Mesendoderm (in vitro differentiated cells): Measurements from ENCODE around the gene GGTLC2.
"Not testable (repeated sequence)": the region's sequence is repeated elsewhere in the genome, so short reads cannot be mapped to it uniquely, and the experiment has no call there.

ENCODE experiments used
- DNase-seq: peaks from one replicate; pipeline ENCODE4 v3.0.0; 2013
- H2AK5ac ChIP-seq: 2 replicates; pipeline ENCODE4 v1.6.1; 2013; ENCODE audit warnings: low read length, inconsistent platforms
- H2BK120ac ChIP-seq: 2 replicates; pipeline ENCODE4 v1.6.1; 2013; ENCODE audit warnings: low read depth, mild to moderate bottlenecking, low read length, moderate library complexity, mixed read lengths
- H2BK15ac ChIP-seq: replicated peaks from 2 replicates; pipeline ENCODE4 v1.6.1; 2013; ENCODE audit warnings: low read depth, mild to moderate bottlenecking, moderate library complexity
- H2BK5ac ChIP-seq: 2 replicates; pipeline ENCODE4 v1.6.1; 2013; ENCODE audit warnings: low read length, inconsistent platforms
- H3K18ac ChIP-seq: 2 replicates; pipeline ENCODE4 v1.6.1; 2013; ENCODE audit warnings: mild to moderate bottlenecking, low read length, mixed read lengths
- H3K23ac ChIP-seq: one replicate; pipeline ENCODE4 v1.6.1; 2013; ENCODE audit warnings: low read length
- H3K27ac ChIP-seq: 2 replicates; pipeline ENCODE4 v1.5.1; 2013; ENCODE audit warnings: low read depth, mild to moderate bottlenecking, inconsistent platforms, low read length, moderate library complexity
- H3K27me3 ChIP-seq: 2 replicates; pipeline ENCODE4 v1.6.1; 2013; ENCODE audit warnings: low read length, control low read depth, mild to moderate bottlenecking, inconsistent platforms; ENCODE audit not compliant: insufficient read depth, poor library complexity
- H3K36me3 ChIP-seq: 2 replicates; pipeline ENCODE4 v1.6.1; 2013; ENCODE audit warnings: low read length, inconsistent platforms; ENCODE audit not compliant: control insufficient read depth, insufficient read depth
- H3K4ac ChIP-seq: one replicate; pipeline ENCODE4 v1.6.1; 2013; ENCODE audit warnings: low read depth, mild to moderate bottlenecking, low read length, moderate library complexity
- H3K4me1 ChIP-seq: 2 replicates; pipeline ENCODE4 v1.6.1; 2013; ENCODE audit warnings: low read depth, low read length, inconsistent platforms; ENCODE audit not compliant: control insufficient read depth
- H3K4me2 ChIP-seq: 2 replicates; pipeline ENCODE4 v1.6.1; 2013; ENCODE audit warnings: low read length
- H3K4me3 ChIP-seq: 2 replicates; pipeline ENCODE4 v1.5.1; 2013; ENCODE audit warnings: mild to moderate bottlenecking, low read length
- H3K56ac ChIP-seq: one replicate; pipeline ENCODE4 v1.6.1; 2013; ENCODE audit warnings: low read length
- H3K79me1 ChIP-seq: 2 replicates; pipeline ENCODE4 v1.6.1; 2013; ENCODE audit warnings: low read length, inconsistent platforms
- H3K79me2 ChIP-seq: 2 replicates; pipeline ENCODE4 v1.6.1; 2013; ENCODE audit warnings: mild to moderate bottlenecking, low read length; ENCODE audit not compliant: control insufficient read depth, insufficient read depth
- H3K9ac ChIP-seq: 2 replicates; pipeline ENCODE4 v1.6.1; 2013; ENCODE audit warnings: low read length, inconsistent platforms
- H4K5ac ChIP-seq: one replicate; pipeline ENCODE4 v1.6.1; 2013; ENCODE audit warnings: low read length
- H4K8ac ChIP-seq: one replicate; pipeline ENCODE4 v1.6.1; 2013; ENCODE audit warnings: low read depth, mild to moderate bottlenecking, control low read depth, low read length, moderate library complexity
- WGBS: extraction: QIAGEN DNeasy Blood & Tissue Kit; methylation state at CpG from one replicate; pipeline ENCODE4 v1.1.7; 2013; ENCODE audit warnings: low lambda C conversion rate, missing lambda C conversion rate; ENCODE audit not compliant: insufficient coverage; ENCODE audit errors: extremely low coverage; 5-methylcytosine and 5-hydroxymethylcytosine counted together

GGTLC2 gene

DNA sequence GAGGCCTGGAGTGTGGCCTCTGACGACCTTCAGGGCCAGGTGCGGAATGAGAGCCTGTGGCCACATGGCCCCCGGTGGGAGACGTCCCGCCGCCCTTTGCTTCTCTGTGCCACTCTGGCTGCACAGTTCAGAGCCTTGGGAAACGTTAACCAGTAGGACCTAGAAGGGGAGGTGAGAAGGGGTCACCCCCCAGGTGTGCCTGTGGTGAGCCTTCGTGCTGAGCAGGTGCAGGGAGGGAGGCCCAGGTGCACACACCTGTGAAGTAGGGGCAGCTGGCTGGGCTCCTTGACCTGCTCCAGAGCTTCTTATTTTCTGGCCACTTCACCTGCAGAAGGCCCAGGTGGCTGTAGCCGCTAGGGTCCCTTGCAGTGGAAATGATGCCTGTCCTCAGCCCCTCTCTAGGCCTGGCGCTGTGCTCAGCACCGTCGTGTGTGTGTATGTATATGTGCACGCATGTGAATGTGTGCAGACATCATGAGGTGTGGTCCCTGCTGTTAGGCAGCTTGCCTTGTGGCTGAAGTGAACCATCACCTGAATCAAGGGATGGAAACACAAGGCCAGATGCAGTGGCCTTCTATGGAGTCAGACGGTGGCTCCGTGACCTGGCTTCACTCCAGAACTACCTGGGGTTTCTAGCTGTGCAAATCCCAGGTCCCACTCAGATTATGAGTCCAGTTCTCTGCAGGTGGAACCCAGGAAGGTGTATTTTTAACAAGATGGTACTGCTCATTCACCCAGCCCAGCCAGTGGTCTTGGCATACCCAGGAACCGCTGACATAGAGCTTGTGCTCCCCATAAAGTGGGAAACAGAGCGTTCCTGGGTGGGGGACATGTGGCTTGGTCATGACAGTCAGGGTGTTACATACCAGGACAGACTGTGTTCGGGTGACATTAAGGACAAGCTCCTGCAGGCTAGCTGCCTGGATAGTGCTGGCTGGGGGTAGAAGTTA is 15.6 kb upstream of the GGTLC2 start:
- H3K79me2 ChIP-seq, DNase-seq, H3K23ac ChIP-seq, H3K36me3 ChIP-seq, H3K4me1 ChIP-seq, H4K8ac ChIP-seq, H4K5ac ChIP-seq, H2AK5ac ChIP-seq, H3K9ac ChIP-seq, H3K4me2 ChIP-seq, H3K4me3 ChIP-seq, H2BK5ac ChIP-seq, H2BK15ac ChIP-seq, H3K27ac ChIP-seq, H3K4ac ChIP-seq, H3K27me3 ChIP-seq, H3K56ac ChIP-seq, H2BK120ac ChIP-seq, H3K18ac ChIP-seq, H3K79me1 ChIP-seq: not testable (repeated sequence)
- WGBS = no CpG with 5 or more reads among the region's 18 CpGs

DNA sequence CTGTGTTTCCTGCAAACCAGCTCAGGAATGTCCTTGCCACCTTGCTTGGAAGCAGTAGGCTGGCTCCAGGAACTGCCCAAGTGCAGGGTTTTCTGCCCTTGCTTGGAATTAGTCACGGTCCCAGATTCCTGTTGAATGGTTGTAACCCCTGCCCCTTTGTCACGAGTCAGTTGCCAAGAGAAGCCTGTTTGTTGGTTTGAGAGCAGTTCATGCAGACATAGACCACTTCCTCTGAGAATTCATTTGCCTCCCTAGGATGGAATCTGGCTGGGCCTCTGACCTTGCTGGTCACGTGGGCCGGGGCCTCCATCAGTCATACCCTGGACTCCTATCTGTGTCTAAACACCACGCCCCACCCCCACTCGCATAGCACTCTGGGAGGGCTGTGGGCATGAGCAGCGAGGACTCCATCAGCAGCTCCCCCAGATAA is 13.2 kb upstream of the GGTLC2 start:
- not testable (repeated sequence) for H3K4me1 ChIP-seq, H4K5ac ChIP-seq, H3K18ac ChIP-seq, H3K4me2 ChIP-seq, H3K56ac ChIP-seq, H4K8ac ChIP-seq, H3K4ac ChIP-seq, H3K9ac ChIP-seq, H3K27ac ChIP-seq, H3K79me2 ChIP-seq, H3K23ac ChIP-seq, H2AK5ac ChIP-seq, H2BK120ac ChIP-seq, H2BK5ac ChIP-seq, H3K27me3 ChIP-seq, H3K36me3 ChIP-seq, H3K4me3 ChIP-seq, H2BK15ac ChIP-seq, H3K79me1 ChIP-seq
- peak; percentile 0 for DNase-seq
- WGBS = no CpG with 5 or more reads among the region's 7 CpGs

DNA sequence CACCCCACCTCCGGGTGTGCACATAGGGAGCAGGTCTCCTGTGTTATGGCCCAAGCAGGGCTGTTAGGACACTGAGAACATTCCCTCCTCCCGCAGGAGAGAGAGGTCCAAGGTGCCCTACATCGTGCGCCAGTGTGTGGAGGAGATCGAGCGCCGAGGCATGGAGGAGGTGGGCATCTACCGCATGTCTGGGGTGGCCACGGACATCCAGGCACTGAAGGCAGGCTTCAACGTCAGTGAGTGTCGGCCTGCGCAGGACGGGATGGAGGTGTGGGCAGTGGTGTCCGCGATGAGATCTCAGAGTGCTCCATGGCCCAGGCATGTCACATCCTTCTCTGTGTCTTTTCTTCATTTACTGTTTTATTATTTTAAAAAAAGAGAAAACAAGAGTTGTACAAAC is 12.2 kb upstream of the GGTLC2 start:
- not testable (repeated sequence) for H2BK15ac ChIP-seq, H3K23ac ChIP-seq, H3K4ac ChIP-seq, H3K27me3 ChIP-seq, H3K9ac ChIP-seq, H3K18ac ChIP-seq, H2AK5ac ChIP-seq, H3K4me1 ChIP-seq, H2BK5ac ChIP-seq, H3K56ac ChIP-seq, H4K5ac ChIP-seq, DNase-seq, H2BK120ac ChIP-seq, H3K4me2 ChIP-seq, H3K79me1 ChIP-seq, H3K79me2 ChIP-seq, H3K4me3 ChIP-seq, H3K27ac ChIP-seq, H3K36me3 ChIP-seq, H4K8ac ChIP-seq
- no CpG with 5 or more reads among the region's 15 CpGs for WGBS

DNA sequence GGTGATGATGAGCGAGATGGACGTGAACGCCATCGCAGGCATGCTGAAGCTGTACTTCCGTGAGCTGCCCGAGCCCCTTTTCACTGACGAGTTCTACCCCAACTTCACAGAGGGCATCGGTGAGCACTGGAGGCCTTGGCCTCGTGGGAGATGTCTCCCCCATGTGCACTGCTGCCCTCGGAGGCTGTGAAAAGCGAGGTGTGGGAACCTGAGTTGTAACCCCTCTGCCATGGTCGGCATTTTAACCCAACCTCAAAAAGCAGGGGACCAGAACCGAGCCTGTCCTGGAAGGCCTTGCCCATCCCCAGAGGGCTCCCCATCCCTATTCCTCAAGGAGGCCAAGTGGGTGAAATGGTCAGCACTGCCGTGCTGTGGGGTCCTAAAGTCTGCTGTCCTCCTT is 10.9 kb upstream of the GGTLC2 start:
- not testable (repeated sequence) for H3K36me3 ChIP-seq, H3K23ac ChIP-seq, H2BK120ac ChIP-seq, H3K79me2 ChIP-seq, H2BK5ac ChIP-seq, H3K4ac ChIP-seq, H3K9ac ChIP-seq, H3K4me2 ChIP-seq, H3K4me1 ChIP-seq, H4K5ac ChIP-seq, DNase-seq, H2AK5ac ChIP-seq, H3K4me3 ChIP-seq, H3K56ac ChIP-seq, H3K18ac ChIP-seq, H4K8ac ChIP-seq, H2BK15ac ChIP-seq, H3K27me3 ChIP-seq, H3K27ac ChIP-seq, H3K79me1 ChIP-seq
- WGBS = no CpG with 5 or more reads among the region's 14 CpGs

DNA sequence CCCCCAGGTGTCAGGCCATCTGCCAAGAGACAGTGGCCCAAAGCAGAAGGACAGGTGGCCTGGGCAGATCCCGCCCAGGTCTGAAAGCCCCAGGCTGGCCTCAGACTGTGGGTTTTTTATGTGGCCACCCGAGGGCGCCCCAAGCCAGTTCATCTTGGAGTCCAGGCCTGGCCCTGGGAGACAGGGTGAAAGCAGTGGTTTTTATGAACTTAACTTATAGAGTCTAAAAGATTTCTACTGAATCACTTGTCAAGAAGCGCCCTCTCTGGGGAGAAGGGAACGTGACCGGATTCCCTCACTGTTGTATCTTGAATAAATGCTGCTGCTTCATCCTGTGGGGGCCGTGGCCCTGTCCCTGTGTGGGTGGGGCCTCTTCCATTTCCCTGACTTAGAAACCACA is 8.2 kb upstream of the GGTLC2 start:
- not testable (repeated sequence) for H4K5ac ChIP-seq, H3K27me3 ChIP-seq, H4K8ac ChIP-seq, H3K56ac ChIP-seq, H3K4me3 ChIP-seq, H2BK15ac ChIP-seq, H3K9ac ChIP-seq, H3K4ac ChIP-seq, H3K79me1 ChIP-seq, H2BK5ac ChIP-seq, H3K27ac ChIP-seq, H2AK5ac ChIP-seq, H3K23ac ChIP-seq, H3K4me1 ChIP-seq, H3K79me2 ChIP-seq, H2BK120ac ChIP-seq, H3K4me2 ChIP-seq, H3K18ac ChIP-seq, H3K36me3 ChIP-seq
- peak; percentile 9 for DNase-seq
- no CpG with 5 or more reads among the region's 7 CpGs for WGBS

DNA sequence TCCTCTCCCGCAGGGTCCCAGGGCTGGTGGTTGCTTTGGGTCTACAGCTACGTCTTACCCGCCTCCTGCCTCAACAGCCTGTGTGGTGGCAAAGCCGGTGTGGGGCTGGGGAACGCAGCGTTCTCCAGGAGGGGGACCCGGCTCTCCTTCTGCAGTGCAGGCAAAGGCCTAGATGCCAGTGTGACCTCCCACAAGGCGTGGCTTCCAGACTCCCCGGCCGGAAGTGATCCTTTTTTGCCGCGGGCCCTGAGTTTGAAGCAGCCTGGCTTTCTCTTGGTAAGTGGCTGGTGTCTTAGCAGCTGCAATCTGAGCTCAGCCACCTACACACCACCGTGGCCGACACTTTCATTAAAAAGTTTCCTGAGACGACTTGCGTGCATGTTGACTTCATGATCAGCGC is 6.1 kb upstream of the GGTLC2 start:
- not testable (repeated sequence) for H2AK5ac ChIP-seq, H3K56ac ChIP-seq, H2BK120ac ChIP-seq, H3K4me1 ChIP-seq, H3K36me3 ChIP-seq, H4K5ac ChIP-seq, H4K8ac ChIP-seq, H3K4me2 ChIP-seq, H3K27me3 ChIP-seq, H3K27ac ChIP-seq, H3K9ac ChIP-seq, H3K18ac ChIP-seq, H3K4me3 ChIP-seq, H3K79me1 ChIP-seq, H3K4ac ChIP-seq, H2BK15ac ChIP-seq, H2BK5ac ChIP-seq, H3K23ac ChIP-seq, H3K79me2 ChIP-seq
- WGBS = no CpG with 5 or more reads among the region's 17 CpGs
- peak; percentile 6 for DNase-seq
